ENCODE results near the gene FOXP1. TPM values are rescaled to one million over a fixed set of nuclear protein-coding genes. Genes with fewer than 3 reads are reported as not detected.

The FOXP1 gene
- total RNA-seq, 1 donor from 2014 or later: 72.3 TPM

GRCh38 chr3:71228156-71228866 is 355.2 kb downstream of the FOXP1 start:
- no peak for DNase-seq

DNA sequence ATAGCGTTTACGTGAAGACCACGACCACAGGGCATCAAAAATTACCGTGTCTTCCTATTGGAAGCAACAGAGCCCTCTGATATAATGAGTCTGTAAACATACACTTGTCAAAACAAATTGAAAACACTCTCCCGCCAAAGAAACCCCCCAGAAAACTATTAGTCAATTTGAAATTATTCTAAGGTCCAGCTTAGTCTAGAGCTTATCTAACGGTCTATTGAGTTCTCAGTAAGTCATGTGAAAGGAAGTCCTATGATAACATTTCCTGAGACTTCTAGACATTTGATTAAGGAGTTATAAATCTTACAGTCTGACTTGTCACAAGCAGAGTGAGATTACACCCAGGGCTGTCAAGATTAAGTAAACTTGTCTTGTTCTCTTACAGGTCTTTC is 356.3 kb downstream of the FOXP1 start:
- DNase-seq: peak; percentile 58

GRCh38 chr3:71226565-71227269 is 356.8 kb downstream of the FOXP1 start:
- peak; percentile 27 for DNase-seq

DNA sequence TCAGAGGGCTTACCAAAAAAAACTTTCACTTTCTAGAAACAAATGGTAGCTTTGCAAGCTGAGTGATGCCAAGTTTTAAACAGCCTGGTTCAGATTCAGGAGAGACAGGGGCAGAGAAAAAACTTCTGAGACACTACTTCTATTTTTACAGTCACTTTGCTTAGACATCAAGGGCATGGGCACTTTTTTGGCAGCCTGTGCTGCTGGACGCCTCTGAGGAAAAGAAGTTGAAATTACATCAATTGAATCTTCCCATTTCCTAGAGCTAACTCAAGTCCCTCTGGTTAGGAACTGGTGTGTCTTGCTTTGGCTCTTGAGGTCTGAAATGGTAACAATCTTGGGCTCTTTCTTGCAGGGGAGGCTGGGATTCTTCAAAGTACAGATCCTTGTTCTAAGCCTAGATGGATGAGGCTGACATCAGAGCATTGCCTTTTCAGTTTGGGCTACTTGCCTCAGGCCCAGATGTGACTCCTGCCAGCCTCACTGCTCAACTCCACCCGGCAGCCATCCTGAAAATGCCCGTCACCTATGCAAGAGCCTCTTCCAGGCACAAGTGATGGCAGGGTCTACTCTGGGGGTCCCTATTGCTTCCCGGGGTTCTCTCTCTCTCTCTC is 357.5 kb downstream of the FOXP1 start:
- DNase-seq: no peak

- DNase-seq: no peak
Observed at GRCh38 chr3:71225002-71225684, 358.4 kb downstream of the FOXP1 start.

- DNase-seq: no peak
Observed at GRCh38 chr3:71219744-71220638, 363.5 kb downstream of the FOXP1 start.

DNA sequence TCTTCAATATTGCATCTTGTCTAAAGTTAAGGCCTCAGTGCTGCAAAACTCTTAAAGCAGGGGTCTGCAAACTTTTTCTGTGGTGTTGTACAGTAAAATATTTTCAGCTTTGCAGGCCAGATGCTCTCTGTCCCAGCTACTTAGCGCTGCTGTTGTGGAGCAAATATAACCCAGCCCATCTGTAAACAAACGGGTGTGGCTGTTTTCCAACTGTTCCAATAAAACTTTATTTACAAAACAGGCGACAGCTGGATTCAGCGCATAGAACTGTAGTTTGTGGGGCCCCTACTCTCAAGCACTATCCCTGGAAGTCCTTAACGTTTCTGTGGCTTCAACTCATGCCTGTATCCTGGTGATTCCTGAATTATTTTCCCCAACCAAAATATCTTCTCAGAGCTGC is 365.0 kb downstream of the FOXP1 start:
- DNase-seq: no peak

- no peak for DNase-seq
Observed at GRCh38 chr3:71217640-71218222, 365.8 kb downstream of the FOXP1 start.

DNA sequence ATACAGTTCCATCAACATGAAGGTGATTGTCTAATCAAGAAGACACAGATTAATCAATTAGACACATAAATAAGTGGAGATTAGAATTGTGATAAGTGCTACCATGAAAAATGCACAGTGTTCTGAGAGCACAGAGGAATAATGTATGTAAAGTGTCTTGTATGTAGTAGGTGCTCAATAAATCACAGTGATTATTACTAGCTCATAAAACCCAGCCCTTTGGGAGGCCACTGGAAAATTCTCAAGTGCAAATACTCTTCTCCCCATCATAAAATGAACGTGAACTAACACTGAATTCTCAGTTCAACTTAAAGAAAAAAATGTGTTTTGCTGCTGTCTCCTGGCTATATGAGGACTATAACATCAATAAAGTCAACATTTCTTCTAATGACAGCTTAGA is 368.2 kb downstream of the FOXP1 start:
- no peak for DNase-seq

DNA sequence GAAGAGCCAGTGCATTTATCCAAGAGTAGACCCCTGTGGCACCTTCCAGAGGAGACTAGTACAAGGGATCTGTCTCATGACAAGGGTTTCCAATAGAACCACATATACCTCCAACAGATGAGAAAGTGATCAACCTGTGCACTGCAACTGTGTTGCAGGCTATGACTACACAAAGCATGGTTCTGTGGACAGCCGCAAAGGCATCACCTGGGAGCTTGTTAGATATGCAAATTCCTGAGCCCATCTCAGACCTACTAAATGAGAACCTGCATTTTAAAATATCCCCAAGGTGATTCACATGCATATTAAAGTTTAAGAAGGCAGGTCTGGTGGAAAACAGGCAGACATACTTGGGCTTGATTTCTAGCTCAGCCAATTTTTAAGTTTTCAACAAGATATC is 368.7 kb downstream of the FOXP1 start:
- no peak for DNase-seq

GRCh38 chr3:71214016-71214415 is 369.5 kb downstream of the FOXP1 start:
- DNase-seq: no peak

DNA sequence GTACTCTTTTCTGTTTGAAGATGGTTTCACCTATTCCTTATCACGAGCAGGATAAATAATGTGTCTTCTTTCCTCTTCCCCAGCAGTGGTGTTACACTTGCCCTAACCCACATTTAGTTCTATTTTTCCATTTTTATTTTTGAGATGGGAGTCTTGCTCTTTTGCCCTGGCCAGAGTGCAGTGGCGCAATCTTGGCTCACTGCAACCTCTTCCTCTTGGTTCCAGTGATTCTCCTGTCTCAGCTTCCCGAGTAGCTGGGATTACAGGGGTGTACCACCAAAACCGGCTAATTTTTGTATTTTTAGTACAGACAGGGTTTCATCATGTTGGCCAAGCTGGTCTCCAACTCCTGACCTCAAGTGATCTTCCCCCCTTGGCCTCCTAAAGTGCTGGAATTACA is 372.4 kb downstream of the FOXP1 start:
- no peak for DNase-seq

DNA sequence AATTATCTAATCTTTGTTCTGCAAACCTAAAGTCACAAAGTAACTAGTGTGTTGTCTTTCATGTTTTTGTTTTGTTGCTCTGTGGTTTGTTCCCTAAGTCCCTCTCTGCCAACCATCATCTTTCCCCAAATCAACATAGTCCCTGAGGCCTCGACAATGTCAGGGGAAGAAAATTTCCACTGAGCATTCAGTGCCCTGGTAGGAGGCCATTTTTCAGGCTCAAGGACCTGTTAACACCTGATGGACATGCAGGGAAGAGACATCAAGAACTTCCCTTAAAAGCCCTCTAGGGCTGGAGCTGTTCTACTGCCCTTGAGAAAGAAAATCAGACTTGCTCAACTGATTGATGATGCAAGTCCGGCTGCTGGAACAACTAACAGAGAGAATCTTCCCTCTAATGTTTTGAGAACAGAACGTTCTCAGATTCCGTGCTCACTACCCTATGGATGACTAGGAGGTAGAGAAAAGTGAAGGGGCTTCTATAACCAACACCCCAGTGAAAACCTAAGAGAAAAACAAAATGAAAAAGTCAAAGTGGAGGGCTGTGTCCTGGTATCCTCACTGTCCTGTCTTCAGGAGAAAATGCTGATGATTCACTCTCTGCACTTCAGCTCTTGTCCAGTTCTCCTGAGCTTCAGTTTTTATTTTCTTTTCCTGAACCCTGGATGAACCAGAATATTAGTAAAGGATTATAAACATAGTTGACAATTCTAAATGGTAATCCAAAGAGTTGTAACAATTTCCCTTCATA is 373.1 kb downstream of the FOXP1 start:
- DNase-seq: no peak

- DNase-seq: no peak
Observed at GRCh38 chr3:71208211-71209095, 375.1 kb downstream of the FOXP1 start.

DNA sequence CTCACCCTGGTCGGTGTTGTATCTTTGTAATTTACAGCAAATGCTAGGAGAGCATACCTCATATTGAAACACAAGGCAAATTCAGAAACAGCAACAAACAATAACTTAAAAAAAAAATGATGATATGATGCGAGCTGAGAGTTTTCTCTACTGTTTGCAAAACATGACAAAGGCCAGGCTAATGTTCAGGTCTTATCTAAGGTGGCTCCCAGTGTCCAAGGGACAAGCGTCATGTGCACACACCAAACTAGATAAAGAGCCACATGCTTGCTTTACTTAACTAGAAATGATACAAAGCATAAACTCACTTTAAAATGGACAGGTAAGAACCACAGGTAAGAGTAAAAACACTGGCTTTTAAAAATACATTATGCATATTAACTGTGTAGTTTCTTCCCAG is 375.9 kb downstream of the FOXP1 start:
- DNase-seq: no peak

GRCh38 chr3:71206305-71207165 is 377.0 kb downstream of the FOXP1 start:
- DNase-seq: no peak

- DNase-seq: no peak
Observed at GRCh38 chr3:71203727-71204488, 379.6 kb downstream of the FOXP1 start.

DNA sequence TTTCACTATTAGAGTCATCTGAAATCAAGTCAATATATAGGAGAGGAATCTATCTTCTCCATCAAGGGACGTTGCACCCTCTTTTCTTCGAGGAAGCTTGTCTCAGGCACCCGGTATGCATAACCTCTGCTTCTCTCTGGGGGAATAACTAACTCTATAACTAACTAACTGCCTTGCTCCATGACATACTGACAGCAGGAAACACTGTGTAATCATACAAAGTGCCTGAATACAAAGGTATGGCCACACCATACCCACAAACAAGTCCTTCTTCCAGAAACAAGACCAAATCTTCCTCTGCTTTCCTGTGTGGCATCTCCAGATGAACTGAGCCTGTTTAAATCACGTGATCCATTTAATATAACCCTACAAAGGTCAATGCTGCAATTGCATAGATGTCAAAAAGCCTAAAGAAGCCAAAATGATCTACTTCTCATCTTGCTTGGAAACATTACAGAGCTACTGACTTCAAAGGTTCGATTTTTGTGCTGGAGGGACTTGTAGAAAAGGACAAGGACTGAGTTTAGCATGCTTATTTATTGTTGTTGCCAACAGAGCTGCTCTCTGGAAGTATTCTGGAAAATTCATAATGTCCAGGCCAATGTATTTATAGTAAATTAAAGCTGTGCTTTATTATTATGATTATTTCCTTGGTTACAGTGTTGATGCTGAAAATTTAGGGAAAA is 380.5 kb downstream of the FOXP1 start:
- no peak for DNase-seq
